PFSK-1 (cell line): ENCODE results near the gene FBXL16.

ENCODE experiments used
- POLR2AphosphoS5 ChIP-seq: IDR thresholded peaks from 2 replicates; pipeline ENCODE4 v1.6.1; 2012; ENCODE audit warnings: low read depth, mild to moderate bottlenecking, control low read depth, low read length, moderate library complexity
- TAF1 ChIP-seq: IDR thresholded peaks from 2 replicates; pipeline ENCODE4 v1.6.1; 2012; ENCODE audit warnings: low read length, control low read depth, borderline replicate concordance; ENCODE audit not compliant: insufficient read depth

DNA sequence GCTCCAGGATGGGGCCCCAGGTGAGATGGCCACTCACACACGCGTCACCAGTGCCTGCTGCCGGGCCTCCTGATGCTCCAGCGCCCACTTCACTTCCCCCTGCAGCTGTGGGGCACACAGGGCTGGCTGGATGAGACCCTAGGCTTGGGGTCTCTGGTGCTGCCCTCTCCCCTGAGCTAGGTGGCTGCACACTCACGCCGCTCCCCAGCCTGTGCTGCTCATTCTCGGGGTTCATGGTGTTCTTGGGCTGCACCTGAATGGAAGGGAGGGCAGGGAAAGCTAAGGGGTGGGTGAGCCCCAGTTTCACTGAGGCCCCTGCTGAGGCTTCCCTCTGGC, 19.4 kb upstream of the FBXL16 start:
- no peak for TF ChIP-seq POLR2AphosphoS5
- no peak for TF ChIP-seq TAF1
